ENCODE measurements around the gene TSPO2. TPM values are rescaled to one million over a fixed set of nuclear protein-coding genes. Genes with fewer than 3 reads are reported as not detected.
A peak's percentile ranks its signal among the peaks of the same experiment; 100 is the strongest.

TSPO2 gene
- total and polyA plus RNA-seq, 9 of the 15 experiments (the other 6 are each of a cell fraction or from before 2014, with no cell fraction given), result not detected

DNA sequence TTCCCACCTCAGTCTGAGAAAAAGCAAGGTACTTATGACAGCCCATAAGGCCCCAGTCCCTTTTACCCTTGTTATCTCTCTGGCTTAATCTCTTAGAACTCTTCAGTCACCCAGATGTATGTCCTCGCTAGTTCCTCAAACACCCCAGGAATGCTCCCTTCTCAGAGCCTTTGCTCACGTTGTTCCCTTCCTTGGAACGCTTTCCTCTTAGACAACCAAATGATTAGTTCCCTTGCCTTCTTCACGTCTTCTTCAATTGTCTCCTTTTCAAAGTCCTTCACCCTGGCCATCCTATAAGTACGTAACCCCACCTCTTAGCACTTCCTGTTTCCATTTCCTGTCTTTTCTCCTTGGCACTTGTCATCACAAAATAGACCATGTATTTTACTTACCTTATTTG, 9.6 kb downstream of the TSPO2 start (continued):
- TF ChIP-seq, protein P1, sequence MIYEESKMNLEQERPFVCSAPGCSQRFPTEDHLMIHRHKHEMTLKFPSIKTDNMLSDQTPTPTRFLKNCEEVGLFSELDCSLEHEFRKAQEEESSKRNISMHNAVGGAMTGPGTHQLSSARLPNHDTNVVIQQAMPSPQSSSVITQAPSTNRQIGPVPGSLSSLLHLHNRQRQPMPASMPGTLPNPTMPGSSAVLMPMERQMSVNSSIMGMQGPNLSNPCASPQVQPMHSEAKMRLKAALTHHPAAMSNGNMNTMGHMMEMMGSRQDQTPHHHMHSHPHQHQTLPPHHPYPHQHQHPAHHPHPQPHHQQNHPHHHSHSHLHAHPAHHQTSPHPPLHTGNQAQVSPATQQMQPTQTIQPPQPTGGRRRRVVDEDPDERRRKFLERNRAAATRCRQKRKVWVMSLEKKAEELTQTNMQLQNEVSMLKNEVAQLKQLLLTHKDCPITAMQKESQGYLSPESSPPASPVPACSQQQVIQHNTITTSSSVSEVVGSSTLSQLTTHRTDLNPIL (CRISPR knock-in tag; IDR thresholded peaks at IDR 0.05), result no peak
- no peak for TF ChIP-seq ZNF764 (CRISPR knock-in tag; IDR thresholded peaks at IDR 0.05; ENCODE audit: low read depth)
- TF ChIP-seq, protein P2, sequence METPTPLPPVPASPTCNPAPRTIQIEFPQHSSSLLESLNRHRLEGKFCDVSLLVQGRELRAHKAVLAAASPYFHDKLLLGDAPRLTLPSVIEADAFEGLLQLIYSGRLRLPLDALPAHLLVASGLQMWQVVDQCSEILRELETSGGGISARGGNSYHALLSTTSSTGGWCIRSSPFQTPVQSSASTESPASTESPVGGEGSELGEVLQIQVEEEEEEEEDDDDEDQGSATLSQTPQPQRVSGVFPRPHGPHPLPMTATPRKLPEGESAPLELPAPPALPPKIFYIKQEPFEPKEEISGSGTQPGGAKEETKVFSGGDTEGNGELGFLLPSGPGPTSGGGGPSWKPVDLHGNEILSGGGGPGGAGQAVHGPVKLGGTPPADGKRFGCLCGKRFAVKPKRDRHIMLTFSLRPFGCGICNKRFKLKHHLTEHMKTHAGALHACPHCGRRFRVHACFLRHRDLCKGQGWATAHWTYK (CRISPR knock-in tag; IDR thresholded peaks at IDR 0.05), result peak; percentile 72; the same call in 1 of the 2 replicates
- no peak for TF ChIP-seq MCM2 (IDR thresholded peaks at IDR 0.05; ENCODE audit: low read depth)
- no peak for TF ChIP-seq TARDBP (IDR thresholded peaks at IDR 0.05)
- no peak for TF ChIP-seq ZNF785 (CRISPR knock-in tag; IDR thresholded peaks at IDR 0.05)
- no peak for TF ChIP-seq TCF3 (CRISPR knock-in tag; IDR thresholded peaks at IDR 0.05)
- TF ChIP-seq E2F3 (CRISPR knock-in tag; IDR thresholded peaks at IDR 0.05), result no peak
- no peak for TF ChIP-seq ZNF57 (CRISPR knock-in tag; IDR thresholded peaks at IDR 0.05)
- TF ChIP-seq PML (IDR thresholded peaks at IDR 0.05; ENCODE audit: low read length), result no peak
- TF ChIP-seq, protein P3, sequence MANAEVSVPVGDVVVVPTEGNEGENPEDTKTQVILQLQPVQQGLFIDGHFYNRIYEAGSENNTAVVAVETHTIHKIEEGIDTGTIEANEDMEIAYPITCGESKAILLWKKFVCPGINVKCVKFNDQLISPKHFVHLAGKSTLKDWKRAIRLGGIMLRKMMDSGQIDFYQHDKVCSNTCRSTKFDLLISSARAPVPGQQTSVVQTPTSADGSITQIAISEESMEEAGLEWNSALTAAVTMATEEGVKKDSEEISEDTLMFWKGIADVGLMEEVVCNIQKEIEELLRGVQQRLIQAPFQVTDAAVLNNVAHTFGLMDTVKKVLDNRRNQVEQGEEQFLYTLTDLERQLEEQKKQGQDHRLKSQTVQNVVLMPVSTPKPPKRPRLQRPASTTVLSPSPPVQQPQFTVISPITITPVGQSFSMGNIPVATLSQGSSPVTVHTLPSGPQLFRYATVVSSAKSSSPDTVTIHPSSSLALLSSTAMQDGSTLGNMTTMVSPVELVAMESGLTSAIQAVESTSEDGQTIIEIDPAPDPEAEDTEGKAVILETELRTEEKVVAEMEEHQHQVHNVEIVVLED (CRISPR knock-in tag; IDR thresholded peaks at IDR 0.05), result 0 out of 2 replicates have a peak, but pooled peaks have one; percentile 6
- TF ChIP-seq EZH2 (IDR thresholded peaks at IDR 0.05; ENCODE audit: borderline replicate concordance, low read depth, low read length), result no peak
- 0 out of 2 replicates have a peak, but pooled peaks have one; percentile 19 for TF ChIP-seq ERF (CRISPR knock-in tag; IDR thresholded peaks at IDR 0.05)
- TF ChIP-seq NELFE (IDR thresholded peaks at IDR 0.05; ENCODE audit: insufficient read depth, insufficient read length), result no peak
- no peak for TF ChIP-seq GATAD2B (IDR thresholded peaks at IDR 0.05; ENCODE audit: borderline replicate concordance)
- TF ChIP-seq ZNF311 (CRISPR knock-in tag; IDR thresholded peaks at IDR 0.05), result no peak
- peak; percentile 64; the same call in 1 of the 2 replicates for TF ChIP-seq ZNF766 (CRISPR knock-in tag; conservative IDR thresholded peaks at IDR 0.05)
- TF ChIP-seq, protein P4, sequence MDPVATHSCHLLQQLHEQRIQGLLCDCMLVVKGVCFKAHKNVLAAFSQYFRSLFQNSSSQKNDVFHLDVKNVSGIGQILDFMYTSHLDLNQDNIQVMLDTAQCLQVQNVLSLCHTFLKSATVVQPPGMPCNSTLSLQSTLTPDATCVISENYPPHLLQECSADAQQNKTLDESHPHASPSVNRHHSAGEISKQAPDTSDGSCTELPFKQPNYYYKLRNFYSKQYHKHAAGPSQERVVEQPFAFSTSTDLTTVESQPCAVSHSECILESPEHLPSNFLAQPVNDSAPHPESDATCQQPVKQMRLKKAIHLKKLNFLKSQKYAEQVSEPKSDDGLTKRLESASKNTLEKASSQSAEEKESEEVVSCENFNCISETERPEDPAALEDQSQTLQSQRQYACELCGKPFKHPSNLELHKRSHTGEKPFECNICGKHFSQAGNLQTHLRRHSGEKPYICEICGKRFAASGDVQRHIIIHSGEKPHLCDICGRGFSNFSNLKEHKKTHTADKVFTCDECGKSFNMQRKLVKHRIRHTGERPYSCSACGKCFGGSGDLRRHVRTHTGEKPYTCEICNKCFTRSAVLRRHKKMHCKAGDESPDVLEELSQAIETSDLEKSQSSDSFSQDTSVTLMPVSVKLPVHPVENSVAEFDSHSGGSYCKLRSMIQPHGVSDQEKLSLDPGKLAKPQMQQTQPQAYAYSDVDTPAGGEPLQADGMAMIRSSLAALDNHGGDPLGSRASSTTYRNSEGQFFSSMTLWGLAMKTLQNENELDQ (CRISPR knock-in tag; IDR thresholded peaks at IDR 0.05; ENCODE audit: borderline replicate concordance), result no peak
- no peak for TF ChIP-seq BRCA1 (IDR thresholded peaks at IDR 0.05)
- TF ChIP-seq BRCA1 (CRISPR knock-in tag; IDR thresholded peaks at IDR 0.05), result no peak
- TF ChIP-seq, protein P5, sequence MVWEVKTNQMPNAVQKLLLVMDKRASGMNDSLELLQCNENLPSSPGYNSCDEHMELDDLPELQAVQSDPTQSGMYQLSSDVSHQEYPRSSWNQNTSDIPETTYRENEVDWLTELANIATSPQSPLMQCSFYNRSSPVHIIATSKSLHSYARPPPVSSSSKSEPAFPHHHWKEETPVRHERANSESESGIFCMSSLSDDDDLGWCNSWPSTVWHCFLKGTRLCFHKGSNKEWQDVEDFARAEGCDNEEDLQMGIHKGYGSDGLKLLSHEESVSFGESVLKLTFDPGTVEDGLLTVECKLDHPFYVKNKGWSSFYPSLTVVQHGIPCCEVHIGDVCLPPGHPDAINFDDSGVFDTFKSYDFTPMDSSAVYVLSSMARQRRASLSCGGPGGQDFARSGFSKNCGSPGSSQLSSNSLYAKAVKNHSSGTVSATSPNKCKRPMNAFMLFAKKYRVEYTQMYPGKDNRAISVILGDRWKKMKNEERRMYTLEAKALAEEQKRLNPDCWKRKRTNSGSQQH (CRISPR knock-in tag; IDR thresholded peaks at IDR 0.05), result peak; percentile 52; the same call in 1 of the 2 replicates
- TF ChIP-seq NFATC3 (IDR thresholded peaks at IDR 0.05), result no peak

All from K562 (cell line).